GM19455 (cell line): Measurements from ENCODE around the gene FIGNL2.

Experiments
- ATAC-seq: cut with Tn5 transposase; IDR thresholded peaks from one replicate; pipeline ENCODE4 v1.9.1; 2021; ENCODE audit not compliant: unreplicated experiment

The FIGNL2 gene

GRCh38 chr12:51874486-51874885, 26.0 kb upstream of the FIGNL2 start:
- ATAC-seq = no peak

DNA sequence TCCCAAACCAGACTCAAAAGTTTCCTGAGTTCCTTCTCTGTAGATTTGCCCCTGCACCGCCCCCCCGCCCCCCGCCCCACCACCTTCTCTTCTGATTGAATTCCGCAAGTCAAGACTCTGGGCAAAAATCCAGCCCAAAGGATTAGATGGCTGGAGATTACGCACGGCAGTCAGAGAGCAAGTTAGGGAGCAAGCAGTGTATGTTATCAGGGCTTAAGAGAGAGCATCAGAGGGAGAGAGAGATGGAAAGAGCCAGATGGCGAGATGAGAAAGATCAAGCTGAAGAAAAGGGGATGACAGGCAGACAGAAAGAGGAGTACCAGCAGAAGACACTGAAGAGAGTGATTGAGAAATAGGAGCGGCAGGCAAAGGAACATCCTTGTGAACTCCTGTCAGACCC, 25.5 kb upstream of the FIGNL2 start:
- ATAC-seq = no peak

GRCh38 chr12:51873251-51873994, 24.9 kb upstream of the FIGNL2 start:
- no peak for ATAC-seq

DNA sequence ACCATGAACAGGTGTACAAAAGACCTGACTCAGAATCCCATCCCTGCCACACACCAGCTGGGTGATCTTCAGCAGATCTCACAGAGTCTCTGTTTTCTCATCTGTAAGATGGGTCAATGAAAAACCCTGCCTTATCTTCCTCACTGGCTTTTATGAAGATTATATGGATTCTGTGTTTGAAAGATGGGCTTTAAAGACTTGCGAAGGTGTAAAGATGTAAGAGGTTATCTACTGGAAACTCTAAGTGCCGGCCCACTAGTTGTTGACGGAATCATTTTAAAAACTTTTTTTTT, 24.1 kb upstream of the FIGNL2 start:
- ATAC-seq = no peak

DNA sequence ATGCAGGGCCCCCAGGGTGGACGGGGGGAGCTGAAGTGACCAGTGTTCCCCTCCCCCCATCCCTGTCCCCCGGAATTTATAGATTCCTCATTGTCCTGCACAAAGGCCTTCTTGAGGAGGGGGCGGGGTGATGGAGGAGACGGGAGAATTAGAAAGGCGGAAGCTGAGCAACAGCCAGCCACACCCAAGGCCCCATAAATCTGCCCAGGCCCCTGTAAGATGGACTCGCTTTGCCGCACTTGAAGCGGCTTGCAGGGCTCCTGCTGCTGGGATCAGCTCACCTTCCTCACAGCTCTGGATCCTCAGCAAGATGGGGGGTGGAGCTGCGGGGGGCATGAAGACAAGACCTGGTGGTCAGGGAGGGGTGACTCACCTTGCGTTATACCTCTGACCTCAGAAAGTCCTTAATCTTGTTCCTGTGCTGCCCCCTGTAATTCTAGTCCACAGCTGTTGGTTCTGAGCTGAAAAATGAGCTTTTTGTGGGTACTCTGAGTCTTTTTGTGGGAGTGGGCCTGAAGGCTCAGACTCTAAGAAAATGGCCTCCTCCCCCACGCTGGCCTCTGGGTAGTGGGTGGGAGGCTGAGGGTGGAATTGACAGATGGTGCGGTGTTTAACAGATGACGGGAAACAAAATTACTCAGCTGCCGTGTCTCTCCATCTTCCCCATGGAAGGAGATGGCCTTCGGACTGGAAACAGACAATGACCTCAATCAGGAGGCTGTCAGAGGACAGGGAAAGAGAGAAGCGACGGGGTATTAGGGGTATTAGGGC, 23.6 kb upstream of the FIGNL2 start:
- ATAC-seq = no peak

DNA sequence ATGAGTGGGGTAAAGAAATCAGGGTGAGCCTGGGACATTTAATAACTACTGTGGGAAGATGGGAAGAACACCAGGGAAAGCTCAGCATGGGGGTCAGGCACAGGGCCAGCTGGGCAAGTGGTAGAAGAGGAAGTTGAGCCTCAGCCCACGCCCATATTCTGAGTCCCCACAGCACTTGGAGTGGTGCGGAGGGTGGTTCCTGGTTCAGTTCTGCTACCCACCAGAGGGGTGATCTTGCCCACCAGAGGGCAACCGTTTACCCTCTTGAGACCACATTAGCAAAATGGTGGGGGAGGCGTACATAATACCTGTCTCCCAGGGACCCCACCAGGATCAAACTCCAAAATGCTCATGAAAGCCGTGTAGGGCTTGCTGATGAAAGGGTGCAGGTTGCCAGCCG, 22.6 kb upstream of the FIGNL2 start:
- no peak for ATAC-seq

- ATAC-seq = no peak
Observed at GRCh38 chr12:51870504-51870903, 22.0 kb upstream of the FIGNL2 start.

- no peak for ATAC-seq
Observed at GRCh38 chr12:51869931-51870330, 21.4 kb upstream of the FIGNL2 start.

DNA sequence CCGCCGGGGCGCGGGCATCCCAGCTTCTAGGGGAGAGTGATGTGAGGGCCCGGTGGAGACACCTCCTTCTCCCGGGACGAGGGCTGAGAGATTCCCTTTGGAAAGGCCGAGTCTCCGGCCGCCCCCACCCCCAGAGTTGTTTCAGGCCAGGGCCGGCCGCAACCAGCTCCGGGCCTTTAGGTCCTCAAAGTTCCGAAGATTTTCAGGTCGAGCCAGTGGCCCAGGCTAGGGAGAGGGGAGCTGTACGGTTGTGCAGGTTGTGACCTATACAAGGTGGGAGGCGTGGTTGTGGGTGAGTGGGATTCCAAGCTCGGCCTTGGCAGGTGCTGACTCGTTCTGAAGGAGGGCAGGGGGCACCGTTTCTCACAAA, 21.0 kb upstream of the FIGNL2 start:
- ATAC-seq = no peak

- no peak for ATAC-seq
Observed at GRCh38 chr12:51868821-51869495, 20.4 kb upstream of the FIGNL2 start.

- no peak for ATAC-seq
Observed at GRCh38 chr12:51867796-51868428, 19.4 kb upstream of the FIGNL2 start.

DNA sequence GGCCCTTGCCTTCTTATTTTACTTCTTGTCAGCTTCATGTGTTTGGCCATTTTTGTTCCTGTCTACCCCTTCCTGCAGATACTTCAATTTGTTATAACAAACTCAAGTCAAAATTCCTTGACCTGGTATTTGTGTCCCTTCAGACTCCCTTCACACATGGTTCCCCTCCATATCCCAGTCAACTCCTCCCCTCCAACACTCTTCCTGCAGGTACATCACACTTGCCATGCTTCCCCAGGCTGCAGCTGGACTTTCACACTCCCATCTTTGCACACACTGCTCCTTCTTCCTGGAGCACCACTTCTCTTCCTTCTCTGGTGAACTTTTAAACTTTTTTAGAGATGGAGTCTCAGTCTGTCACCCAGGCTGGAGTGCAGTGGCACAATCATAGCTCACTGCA, 18.9 kb upstream of the FIGNL2 start:
- ATAC-seq = no peak

- ATAC-seq = no peak
Observed at GRCh38 chr12:51866762-51867161, 18.2 kb upstream of the FIGNL2 start.

- no peak for ATAC-seq
Observed at GRCh38 chr12:51866324-51866723, 17.8 kb upstream of the FIGNL2 start.

DNA sequence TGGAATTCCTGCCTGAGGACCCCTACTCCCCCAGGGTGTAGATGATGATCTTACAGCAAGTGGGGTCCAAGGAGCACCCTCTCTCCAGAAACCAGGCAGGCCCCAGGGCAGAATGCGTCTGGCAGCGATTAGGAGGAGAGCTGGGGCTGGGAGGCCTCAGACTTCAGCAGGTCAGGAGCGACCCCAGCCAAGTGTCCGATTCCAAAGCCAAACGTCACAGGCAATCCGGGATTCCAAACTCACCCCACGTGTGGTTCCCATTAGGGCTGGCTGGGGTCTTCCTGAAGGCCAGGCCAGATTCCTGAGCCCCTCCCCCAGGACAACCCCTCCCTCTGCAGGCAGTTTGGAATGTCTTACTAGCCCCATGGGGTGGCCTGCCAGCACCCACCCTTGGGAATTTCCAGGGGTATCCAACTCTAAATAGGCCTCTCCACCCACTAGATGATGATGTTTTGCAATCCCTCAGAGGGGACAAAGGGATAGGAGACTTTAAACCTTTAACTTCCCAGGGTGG, 17.3 kb upstream of the FIGNL2 start:
- no peak for ATAC-seq

DNA sequence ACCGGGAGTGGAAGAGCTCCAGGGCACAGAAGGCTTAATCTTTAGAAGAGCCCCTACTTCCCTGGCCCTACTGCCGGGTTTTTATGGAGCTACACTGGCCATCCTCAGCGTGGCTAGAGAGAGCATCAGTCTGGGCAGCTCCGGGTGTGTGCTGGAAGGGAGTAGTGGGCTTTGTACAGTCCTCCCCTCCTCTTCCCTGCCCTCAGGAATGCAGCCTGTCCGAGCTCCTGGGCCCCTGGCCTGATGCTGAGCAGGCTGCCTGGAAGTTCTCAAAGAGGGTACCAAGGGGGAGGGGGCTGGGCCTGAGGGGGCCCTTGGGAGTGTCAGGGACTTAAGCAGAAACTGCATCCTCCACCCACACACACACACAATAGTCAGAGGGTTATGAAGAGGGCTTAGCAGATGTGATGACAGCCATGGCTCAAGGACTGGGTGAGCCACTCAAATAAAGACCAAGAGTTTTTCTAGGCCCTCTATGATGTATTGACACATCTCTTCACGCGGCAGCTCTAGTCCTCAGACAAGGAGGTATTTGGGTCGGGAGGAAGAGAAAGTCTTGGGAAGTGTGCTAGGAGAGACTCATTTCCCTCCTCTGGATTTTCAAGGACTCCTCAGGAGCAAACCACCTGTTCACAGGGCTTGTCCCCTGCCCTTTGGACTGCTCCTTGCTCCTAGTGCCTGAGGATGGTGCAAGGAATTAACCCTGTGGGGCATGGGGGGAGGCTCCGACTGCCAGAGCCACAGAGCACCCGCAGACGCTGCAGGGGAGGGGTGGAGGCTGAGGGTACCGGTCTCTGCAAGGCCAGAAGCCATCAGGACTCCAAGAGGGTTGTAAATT, 16.5 kb upstream of the FIGNL2 start:
- no peak for ATAC-seq

GRCh38 chr12:51863933-51864832, 15.7 kb upstream of the FIGNL2 start:
- ATAC-seq = no peak

DNA sequence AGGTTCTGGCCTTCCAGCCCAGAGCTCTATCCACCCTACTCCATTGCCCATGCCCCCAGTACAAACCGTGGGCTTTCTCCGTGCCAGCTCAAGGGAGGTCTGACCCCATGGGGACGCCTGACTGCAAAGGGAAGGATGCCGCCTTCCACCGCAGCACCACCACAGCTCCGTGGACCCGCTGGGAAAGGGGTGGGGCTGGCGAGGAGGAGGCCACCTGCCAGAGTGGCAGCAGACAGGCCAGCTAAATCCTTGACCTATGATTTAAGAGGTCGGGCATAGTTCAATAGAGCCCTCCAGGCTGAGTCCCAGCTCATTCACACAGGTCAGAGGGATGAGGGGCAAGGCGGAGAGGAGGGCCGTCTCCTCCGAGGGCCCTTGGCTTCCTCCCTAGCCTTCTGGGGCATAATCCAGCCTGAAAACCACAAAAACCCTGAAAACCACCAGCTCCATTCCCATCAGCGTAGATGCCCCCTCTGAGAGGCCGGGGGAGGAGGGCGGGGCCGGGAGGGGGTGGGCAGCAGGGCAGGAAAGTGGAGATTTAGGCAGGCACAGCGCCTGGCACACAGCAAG, 14.9 kb upstream of the FIGNL2 start:
- ATAC-seq = no peak

GRCh38 chr12:51862947-51863346, 14.4 kb upstream of the FIGNL2 start:
- ATAC-seq = no peak
